Measurements from ENCODE around the gene NPY4R2. TPM values are rescaled to one million over a fixed set of nuclear protein-coding genes. Genes with fewer than 3 reads are reported as not detected.
"Not testable (repeated sequence)": the region's sequence is repeated elsewhere in the genome, so short reads cannot be mapped to it uniquely, and the experiment has no call there.

Gene NPY4R2
- total and polyA plus RNA-seq, 3 donors from 2014 or later: 0.25 to 0.79 TPM; not detected in 1

GRCh38 chr10:47897813-47898212 is 20.6 kb upstream of the NPY4R2 start:
- H3K9me3 ChIP-seq; H3K27ac ChIP-seq; H3K4me1 ChIP-seq; H3K27me3 ChIP-seq; DNase-seq; intact Hi-C loops (cut with DNase I; ENCODE audit: low total_unique reads); H3K4me3 ChIP-seq; H3K36me3 ChIP-seq (ENCODE audit: low read depth, missing control alignments): not testable (repeated sequence)
- WGBS, 2 donors: no CpG with 5 or more reads among the region's 2 CpGs

DNA sequence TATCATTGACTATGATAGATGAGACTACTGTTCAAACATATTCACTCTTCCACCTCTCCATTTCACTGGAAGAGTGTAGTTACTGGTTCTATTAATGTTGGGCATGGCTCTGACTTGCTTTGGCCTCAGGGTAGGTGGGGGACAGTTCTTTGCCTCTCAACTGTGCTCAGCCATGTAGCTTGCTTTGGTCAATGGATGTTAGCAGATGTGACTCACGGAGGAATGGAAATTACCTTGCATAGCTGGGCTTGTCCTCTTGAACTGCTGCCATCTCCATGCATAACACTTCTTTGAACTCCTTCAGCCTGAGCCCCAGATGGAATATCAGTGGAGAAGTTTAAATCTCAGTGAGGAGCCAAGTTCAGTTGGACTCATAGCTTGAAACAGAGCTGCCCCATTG is 9.1 kb upstream of the NPY4R2 start:
- H3K27ac ChIP-seq; H3K9me3 ChIP-seq; H3K27me3 ChIP-seq; intact Hi-C loops (cut with DNase I; ENCODE audit: low total_unique reads); DNase-seq; H3K4me3 ChIP-seq; H3K36me3 ChIP-seq (ENCODE audit: low read depth, missing control alignments); H3K4me1 ChIP-seq: not testable (repeated sequence)
- no CpG with 5 or more reads among the region's 1 CpG for WGBS, 2 donors

DNA sequence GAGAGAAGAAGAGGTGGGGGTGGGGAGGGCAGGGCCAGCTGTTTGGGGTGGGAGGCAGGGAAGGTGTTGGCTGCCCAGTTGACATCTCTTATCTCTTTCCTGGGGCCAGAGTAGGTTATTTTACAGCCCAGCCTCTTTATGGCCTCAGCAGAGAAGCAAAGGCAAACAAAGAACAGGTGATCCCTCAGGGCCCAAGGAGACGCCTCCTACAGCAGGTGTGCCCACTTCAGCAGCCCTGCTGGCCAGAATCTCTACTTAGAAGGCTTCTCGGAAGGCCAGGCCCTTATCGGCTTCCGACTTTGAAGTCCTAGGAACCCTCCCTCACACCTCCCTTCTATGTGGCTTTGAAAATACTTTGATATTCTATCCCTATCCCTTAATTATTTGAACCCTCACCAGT is 8.0 kb upstream of the NPY4R2 start:
- intact Hi-C loops (cut with DNase I; ENCODE audit: low total_unique reads); H3K9me3 ChIP-seq; H3K27me3 ChIP-seq; H3K4me1 ChIP-seq; H3K36me3 ChIP-seq (ENCODE audit: low read depth, missing control alignments); H3K4me3 ChIP-seq; H3K27ac ChIP-seq; DNase-seq: not testable (repeated sequence)
- WGBS, 2 donors: no CpG with 5 or more reads among the region's 4 CpGs

GRCh38 chr10:47914052-47914451 is 4.4 kb upstream of the NPY4R2 start:
- DNase-seq; intact Hi-C loops (cut with DNase I; ENCODE audit: low total_unique reads); H3K27ac ChIP-seq; H3K27me3 ChIP-seq; H3K4me3 ChIP-seq; H3K4me1 ChIP-seq; H3K9me3 ChIP-seq; H3K36me3 ChIP-seq (ENCODE audit: low read depth, missing control alignments): not testable (repeated sequence)
- WGBS, 2 donors: no CpG with 5 or more reads among the region's 2 CpGs

DNA sequence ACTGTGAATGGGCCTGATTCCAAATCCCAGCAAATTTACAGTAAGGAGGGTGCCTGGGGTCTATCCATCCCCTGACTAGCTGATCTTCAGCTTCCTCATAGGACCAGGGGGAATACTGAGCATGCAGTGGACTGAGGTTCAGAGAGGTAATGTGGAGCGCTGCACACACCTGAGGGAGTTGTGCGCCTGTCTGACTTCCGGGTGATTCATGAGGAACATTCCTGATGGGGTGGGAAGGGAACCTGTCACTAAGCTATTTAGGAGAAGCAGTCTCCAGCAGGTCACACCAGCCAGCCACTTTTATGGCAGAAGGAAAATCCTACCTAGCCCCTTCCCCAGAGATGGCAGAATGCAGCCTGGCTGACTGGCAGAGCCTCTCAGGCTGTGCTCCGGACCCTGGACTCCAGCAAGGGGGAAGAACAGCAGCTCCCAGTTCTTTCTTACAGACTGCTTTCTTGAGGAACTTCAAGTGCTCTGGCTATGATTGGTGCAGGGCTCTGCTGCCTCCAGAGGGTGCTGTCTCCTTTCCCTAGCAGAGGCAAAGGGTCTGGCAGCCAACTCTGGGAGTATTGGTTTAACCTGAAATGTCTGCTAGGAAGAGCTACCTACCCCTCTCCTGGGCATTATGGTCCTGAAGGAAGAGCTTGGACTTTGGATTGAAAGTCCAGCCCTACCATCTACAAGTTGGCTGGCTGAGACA is 2.5 kb upstream of the NPY4R2 start:
- H3K27me3 ChIP-seq; H3K27ac ChIP-seq; H3K4me1 ChIP-seq; H3K4me3 ChIP-seq; intact Hi-C loops (cut with DNase I; ENCODE audit: low total_unique reads); H3K9me3 ChIP-seq; H3K36me3 ChIP-seq (ENCODE audit: low read depth, missing control alignments): not testable (repeated sequence)
- WGBS, 2 donors: no CpG with 5 or more reads among the region's 4 CpGs
- DNase-seq: peak; percentile 26

- H3K36me3 ChIP-seq (ENCODE audit: low read depth, missing control alignments); intact Hi-C loops (cut with DNase I; ENCODE audit: low total_unique reads); DNase-seq; H3K4me3 ChIP-seq; H3K27me3 ChIP-seq; H3K9me3 ChIP-seq; H3K4me1 ChIP-seq; H3K27ac ChIP-seq: not testable (repeated sequence)
- 79 to 97% methylated on average over 1 of the region's 2 CpGs for WGBS, 2 donors
Observed at GRCh38 chr10:47920610-47921009, 2.1 kb downstream of the NPY4R2 start.

GRCh38 chr10:47922503-47922902 is 4.0 kb downstream of the NPY4R2 start:
- DNase-seq; H3K4me1 ChIP-seq; H3K27ac ChIP-seq; H3K4me3 ChIP-seq; H3K9me3 ChIP-seq; intact Hi-C loops (cut with DNase I; ENCODE audit: low total_unique reads); H3K36me3 ChIP-seq (ENCODE audit: low read depth, missing control alignments); H3K27me3 ChIP-seq: not testable (repeated sequence)
- 100% methylated on average over 6 of the region's 10 CpGs; no CpG with 5 or more reads in 1 of the 2 donors for WGBS, 2 donors

GRCh38 chr10:47924628-47925027 is 6.2 kb downstream of the NPY4R2 start:
- H3K36me3 ChIP-seq (ENCODE audit: low read depth, missing control alignments); intact Hi-C loops (cut with DNase I; ENCODE audit: low total_unique reads); H3K27ac ChIP-seq; H3K4me1 ChIP-seq; H3K9me3 ChIP-seq; H3K4me3 ChIP-seq; DNase-seq; H3K27me3 ChIP-seq: not testable (repeated sequence)
- WGBS, 2 donors: 100% methylated on average over 1 of the region's 5 CpGs; no CpG with 5 or more reads in 1 of the 2 donors

GRCh38 chr10:47927147-47927916 is 8.9 kb downstream of the NPY4R2 start:
- H3K27ac ChIP-seq; intact Hi-C loops (cut with DNase I; ENCODE audit: low total_unique reads): not testable (repeated sequence)
- WGBS, 2 donors: no CpG with 5 or more reads among the region's 9 CpGs

DNA sequence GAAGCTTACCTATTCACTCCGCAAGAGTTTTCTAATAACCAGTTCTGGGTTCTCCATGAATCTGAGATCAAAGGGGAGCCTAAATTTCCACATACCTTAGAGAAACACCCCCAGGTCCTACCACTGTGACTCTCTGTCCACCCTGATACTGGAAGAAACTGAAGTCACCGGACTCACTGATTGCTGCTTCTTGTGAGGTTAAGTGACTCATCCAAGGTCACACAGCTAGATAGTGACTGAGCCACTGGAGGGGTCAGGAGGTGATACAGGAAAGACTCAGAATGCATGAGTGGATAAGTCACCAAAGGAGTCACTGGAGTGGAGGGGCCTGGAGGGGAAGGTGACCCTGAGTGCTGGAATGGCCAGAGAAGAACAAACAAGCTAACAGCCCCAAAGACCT is 9.8 kb downstream of the NPY4R2 start:
- H3K4me1 ChIP-seq; H3K9me3 ChIP-seq; H3K36me3 ChIP-seq (ENCODE audit: low read depth, missing control alignments); H3K27me3 ChIP-seq; intact Hi-C loops (cut with DNase I; ENCODE audit: low total_unique reads); DNase-seq; H3K27ac ChIP-seq; H3K4me3 ChIP-seq: not testable (repeated sequence)
- no CpG with 5 or more reads among the region's 2 CpGs for WGBS, 2 donors

More at GRCh38 chr10:47927147-47927916, 8.9 kb downstream of the NPY4R2 start:
- H3K4me1 ChIP-seq; H3K36me3 ChIP-seq (ENCODE audit: low read depth, missing control alignments); H3K27me3 ChIP-seq; H3K9me3 ChIP-seq; H3K4me3 ChIP-seq; DNase-seq: not testable (repeated sequence)

GRCh38 chr10:47932824-47933223 is 14.4 kb downstream of the NPY4R2 start:
- intact Hi-C loops (cut with DNase I; ENCODE audit: low total_unique reads): not testable (repeated sequence)

DNA sequence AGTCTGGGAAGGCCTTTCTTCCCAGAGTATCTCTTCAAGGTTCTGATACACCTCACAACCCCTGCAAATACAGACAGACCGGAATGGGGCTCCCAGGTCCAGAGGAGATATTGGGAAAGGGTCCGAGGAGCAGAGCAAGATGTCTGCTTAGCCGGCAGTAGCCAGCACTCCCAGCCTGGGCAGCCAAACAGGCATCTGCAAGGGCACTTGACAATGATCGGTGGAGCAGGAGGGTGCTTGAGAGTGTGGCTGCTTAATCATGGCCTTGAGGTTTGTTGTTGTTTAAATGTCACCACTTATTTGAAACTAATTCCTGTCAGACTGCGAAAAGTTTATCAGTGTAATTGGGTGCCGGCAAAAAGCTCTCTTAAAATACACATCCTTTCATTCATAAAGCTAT is 15.0 kb downstream of the NPY4R2 start:
- H3K4me1 ChIP-seq; H3K27ac ChIP-seq; intact Hi-C loops (cut with DNase I; ENCODE audit: low total_unique reads); H3K4me3 ChIP-seq; DNase-seq; H3K27me3 ChIP-seq; H3K9me3 ChIP-seq; H3K36me3 ChIP-seq (ENCODE audit: low read depth, missing control alignments): not testable (repeated sequence)
- no CpG with 5 or more reads among the region's 6 CpGs for WGBS, 2 donors

More at GRCh38 chr10:47932824-47933223, 14.4 kb downstream of the NPY4R2 start:
- not testable (repeated sequence) for H3K36me3 ChIP-seq (ENCODE audit: low read depth, missing control alignments); H3K4me1 ChIP-seq; H3K27ac ChIP-seq; H3K4me3 ChIP-seq; H3K27me3 ChIP-seq; H3K9me3 ChIP-seq; DNase-seq
- WGBS, 2 donors: no CpG with 5 or more reads among the region's 1 CpG

Measured in testis (tissue), 3 donors.